Activated T-cell treated with anti-CD3 and anti-CD28 coated beads, Interleukin-2, amount 50 U/mL, for 48 hours (primary cell): ENCODE data around the gene EFNA5.
A peak's percentile ranks its signal among the peaks of the same experiment; 100 is the strongest.

ENCODE experiments used
- DNase-seq, 2 experiments: peaks; one replicate each; pipeline ENCODE4 v3.0.0-alpha.2; 2020

The EFNA5 gene

DNA sequence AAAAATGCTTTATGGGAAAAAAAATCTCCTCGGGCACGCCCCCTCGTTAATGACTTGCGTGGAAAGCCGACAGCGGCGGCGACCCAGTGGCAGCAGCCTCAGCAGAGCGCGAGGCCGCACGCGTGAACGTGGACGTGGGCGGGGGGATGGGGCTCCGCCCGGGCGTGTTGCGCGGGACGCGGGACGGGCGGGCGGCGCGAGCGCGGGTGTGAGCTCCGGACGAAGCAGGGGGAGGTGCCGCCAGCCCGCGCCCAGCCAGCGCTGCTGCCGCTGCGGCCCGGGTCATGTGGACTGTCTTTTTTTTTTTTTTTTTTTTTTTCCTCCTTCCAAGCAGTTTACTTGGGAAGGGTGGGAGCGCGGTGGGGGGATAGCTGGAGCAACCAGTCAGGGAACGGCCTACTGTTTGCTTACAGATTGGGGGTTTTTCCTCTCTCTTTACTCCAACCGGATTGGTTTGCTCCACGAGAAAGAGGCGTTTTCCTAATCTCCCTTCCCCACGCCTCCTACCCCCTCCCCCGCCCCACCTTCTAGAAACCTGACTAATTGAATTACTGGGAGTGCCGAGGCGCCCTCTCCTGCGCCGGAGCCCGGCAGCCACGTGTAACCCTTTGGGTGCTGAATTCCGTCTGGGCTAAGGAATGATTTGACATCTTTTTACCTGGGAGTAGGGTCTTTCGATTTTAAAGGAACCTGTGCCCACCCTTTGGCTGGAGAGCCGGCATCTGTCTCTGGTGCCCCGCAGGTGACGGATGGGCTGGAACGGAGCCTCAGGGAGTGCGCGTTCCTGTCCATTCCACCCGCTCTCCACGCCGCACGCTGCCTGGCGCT lies 1.7 kb upstream of the EFNA5 start:
- DNase-seq = peak; percentile 30 to 39

- no peak for DNase-seq
Observed at GRCh38 chr5:107671742-107672210, 1.0 kb upstream of the EFNA5 start.

DNA sequence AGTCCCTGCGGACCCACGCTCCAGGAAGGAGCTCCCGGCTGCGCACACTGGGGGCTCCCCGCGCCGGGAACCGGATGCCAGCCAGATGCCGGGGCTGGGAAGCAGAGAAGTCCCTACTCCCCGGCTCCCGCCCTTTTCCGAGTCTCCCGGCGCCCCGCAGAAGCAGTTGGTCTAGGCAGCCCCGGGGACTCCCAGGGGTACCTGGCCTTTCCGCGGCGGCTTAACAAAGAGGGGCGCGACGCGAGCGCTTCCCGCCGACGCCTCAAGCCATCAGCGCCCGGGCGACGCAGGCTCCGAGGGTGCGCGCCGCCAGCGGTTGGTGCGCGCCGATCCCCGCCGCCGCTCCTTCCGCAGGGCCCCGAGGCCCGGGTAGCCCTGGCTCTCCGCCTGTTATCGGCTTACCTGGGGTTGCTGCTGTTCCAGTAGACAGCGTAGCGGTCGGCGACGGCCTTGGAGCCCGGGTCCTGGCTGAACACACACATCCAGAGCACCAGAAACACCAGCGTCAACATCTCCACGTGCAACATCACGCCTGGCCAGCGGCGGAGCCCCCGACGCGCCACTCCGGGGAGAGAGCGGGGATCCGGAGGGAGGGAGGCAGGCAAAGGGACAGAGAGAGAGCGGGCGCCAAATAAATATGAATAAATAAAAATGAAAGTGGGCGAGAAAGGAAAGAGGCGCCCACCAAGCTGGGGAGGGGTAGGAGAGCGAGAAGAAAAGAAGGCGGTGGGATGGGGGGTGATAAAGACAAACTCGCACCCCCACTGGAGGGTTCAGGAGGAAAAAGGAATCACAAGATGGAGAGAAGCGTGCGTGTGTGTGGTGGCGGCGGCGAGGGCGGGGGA lies 428 bp downstream of the EFNA5 start:
- peak; percentile 33 to 43 for DNase-seq

- peak; percentile 18 to 19 for DNase-seq
Observed at GRCh38 chr5:107669096-107670031, 1.4 kb downstream of the EFNA5 start.

DNA sequence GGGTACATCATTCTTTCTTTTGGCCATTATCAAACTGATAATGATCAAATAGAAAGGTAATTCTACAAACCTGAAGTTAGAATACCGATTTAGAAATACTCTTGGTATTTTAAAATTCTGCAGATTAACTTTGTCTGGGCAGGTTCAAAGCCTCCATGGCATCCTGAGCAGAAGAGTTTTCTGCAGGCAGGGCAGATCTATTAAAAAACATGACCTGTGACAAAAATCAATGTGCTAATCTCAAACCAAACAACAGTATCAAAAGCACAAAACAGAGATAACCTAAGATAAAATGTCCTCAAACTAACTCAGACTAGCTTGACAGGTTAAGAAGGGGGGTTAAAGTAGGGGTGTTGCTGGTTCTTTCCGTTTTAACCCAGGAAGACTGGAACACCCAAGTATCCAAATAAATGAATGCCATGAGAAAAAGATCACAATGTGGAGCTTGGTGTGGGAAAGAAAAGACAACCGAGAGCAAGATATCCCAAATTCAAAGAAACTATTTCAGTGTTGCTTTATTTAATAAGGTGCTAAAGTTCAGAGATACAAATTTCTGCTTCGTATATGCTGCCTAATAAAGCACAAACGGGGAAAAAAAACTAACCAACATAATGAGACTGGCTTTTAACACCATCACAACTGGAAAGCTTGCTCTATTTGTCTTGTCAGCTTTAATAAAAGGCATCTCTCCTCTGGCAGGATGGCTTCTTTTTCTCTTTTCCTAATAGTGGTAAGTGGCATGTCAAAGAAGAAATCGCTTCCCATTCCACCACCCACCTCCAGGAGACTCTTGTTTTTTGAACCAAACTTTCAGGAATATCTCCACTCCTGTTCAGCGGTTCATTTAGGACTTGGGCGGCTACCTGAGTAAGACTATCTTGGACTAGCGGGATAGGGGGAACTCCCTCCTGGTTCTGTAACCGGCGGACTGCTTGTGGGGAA lies 2.3 kb downstream of the EFNA5 start:
- no peak for DNase-seq

DNA sequence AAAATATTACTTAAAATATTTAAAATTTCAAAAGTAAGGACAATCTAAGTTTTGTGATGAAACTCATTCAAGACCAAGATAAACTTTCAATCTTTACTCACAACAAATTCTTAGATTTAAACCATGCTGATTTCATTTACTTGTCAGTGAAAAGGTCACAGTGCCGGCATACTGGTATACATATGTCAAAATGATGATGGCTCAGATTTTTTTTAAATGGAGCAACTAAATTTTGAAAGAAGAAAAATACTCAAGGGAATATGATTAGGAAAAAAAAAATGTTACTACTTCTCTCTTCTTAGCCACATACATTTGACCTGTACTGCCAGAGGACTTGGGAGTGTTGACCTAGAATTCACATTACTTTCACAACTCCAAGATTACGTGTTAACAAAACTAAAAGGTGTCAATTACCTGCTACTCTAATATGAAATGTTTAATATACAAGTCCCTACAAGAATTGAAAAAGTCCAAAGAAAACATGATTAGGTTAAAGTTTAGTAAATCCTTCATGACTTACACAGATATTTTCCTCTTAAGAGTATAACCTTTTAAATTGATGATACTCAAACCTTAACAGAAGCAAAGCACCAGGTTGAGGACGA lies 4.6 kb downstream of the EFNA5 start:
- DNase-seq = no peak

- no peak for DNase-seq
Observed at GRCh38 chr5:107665036-107665570, 5.6 kb downstream of the EFNA5 start.

GRCh38 chr5:107663697-107664096 lies 7.0 kb downstream of the EFNA5 start:
- no peak for DNase-seq

DNA sequence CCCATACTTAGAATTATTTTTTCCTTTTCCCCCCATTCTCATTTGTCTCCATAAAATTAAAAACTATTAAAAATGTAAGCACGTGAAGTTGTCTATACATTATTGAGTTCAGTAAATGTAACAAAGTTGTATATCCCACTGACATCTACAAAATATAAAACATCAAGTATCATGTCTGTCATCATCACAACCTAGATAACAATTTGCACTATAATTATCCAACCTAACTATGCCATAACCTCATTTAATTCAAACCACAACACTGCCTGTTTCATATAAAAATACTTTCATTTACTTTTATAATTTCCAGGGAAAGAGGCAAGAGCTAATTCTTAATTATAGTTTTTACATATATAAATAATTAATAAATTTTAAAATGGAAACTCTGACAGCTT lies 9.1 kb downstream of the EFNA5 start:
- no peak for DNase-seq

GRCh38 chr5:107661038-107661649 lies 9.6 kb downstream of the EFNA5 start:
- DNase-seq = no peak

- no peak for DNase-seq
Observed at GRCh38 chr5:107658528-107658927, 12.2 kb downstream of the EFNA5 start.

GRCh38 chr5:107655831-107656230 lies 14.9 kb downstream of the EFNA5 start:
- DNase-seq = no peak

- DNase-seq = no peak
Observed at GRCh38 chr5:107654827-107655226, 15.9 kb downstream of the EFNA5 start.

GRCh38 chr5:107653685-107654084 lies 17.1 kb downstream of the EFNA5 start:
- no peak for DNase-seq

GRCh38 chr5:107652839-107653607 lies 17.7 kb downstream of the EFNA5 start:
- no peak for DNase-seq

DNA sequence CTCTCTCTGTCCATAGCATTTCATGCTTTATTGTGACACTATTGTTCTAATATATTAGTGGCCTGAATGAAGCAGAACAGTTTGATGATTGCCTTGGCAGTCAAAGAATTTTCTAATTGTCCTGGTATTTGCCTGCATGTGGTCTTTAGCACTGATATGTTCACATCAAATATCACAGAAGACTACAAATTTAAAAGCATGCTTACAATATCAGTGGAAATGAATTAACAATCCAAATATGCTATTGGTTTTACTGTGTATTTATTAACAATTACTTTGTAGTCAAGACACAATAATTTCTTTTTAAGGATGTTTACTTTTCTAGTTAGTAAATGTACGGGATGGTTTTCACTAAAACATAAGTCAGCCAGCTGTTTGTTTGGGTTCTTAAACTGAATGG lies 18.3 kb downstream of the EFNA5 start:
- no peak for DNase-seq

GRCh38 chr5:107651325-107651724 lies 19.4 kb downstream of the EFNA5 start:
- DNase-seq = no peak

DNA sequence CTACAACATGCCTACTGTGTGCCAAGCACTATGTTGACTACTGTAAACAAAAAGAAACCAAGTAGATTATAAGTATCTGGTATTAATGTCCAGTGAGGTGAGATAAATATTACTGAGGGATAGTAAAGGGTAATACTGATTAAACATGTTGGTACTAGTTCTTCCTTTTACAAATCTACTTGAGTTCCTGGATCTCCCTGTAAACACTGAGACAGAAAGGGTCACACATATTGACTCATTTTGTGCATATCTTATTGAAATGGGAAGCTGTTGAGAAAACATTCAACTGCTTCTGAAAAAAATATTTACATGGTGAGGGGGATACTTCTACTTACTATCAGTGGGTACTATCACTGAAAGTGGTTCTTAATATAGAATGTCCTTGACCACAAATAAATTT lies 24.3 kb downstream of the EFNA5 start:
- no peak for DNase-seq

GRCh38 chr5:107640568-107640967 lies 30.2 kb downstream of the EFNA5 start:
- DNase-seq = no peak

DNA sequence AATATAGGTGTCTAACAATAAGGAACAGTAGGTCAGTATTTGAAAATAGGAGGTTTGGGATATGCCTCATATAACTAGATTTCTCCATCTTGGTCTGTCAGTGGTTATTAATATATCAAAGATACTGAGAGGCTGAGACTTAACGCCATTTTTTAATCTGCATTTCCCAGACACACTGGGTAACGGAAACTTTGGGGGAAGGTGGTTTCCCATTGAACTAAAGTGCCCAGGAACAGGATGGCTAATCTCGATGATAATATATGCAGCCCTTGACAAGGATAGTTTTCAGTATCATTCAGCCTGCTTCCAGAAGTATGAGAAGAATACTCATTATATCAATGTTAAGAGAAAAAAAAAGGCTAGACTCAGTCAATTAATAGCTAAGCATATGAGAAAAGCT lies 30.7 kb downstream of the EFNA5 start:
- no peak for DNase-seq
